ENCODE measurements around the gene ABHD1.

The ABHD1 gene

GRCh38 chr2:27177441-27178351 is 54.1 kb downstream of the ABHD1 start:
- Mint-ChIP-seq H3K9me3 (ENCODE audit: low read depth) (no peaks in the 10 kb centered on the region), H3K4me3 (no peak overlapping the region)

DNA sequence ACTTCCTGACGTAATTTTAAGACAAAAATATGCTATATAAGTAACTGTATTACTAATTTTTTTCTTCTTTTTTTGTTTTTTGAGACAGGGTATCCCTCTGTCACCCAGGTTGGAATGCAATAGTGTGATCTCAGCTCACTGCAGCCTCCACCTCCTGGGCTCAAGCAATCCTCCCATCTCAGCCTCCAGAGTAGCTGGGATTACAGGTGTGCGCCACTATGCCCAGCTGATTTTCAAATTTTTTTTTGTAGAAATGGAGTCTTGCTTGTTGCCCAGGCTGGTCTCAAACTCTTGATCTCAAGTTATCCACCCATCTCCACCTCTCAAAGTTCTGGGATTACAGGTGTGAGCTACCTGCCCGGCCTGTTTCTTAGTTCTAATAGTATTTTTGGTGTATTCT is 54.9 kb downstream of the ABHD1 start:
- H3K27me3 Mint-ChIP-seq = peaks cover 25% of the 10 kb centered on the region
- H3K4me3 Mint-ChIP-seq = no peak overlapping the region
- H3K36me3 Mint-ChIP-seq = no peaks in the 10 kb centered on the region
- no peaks in the 10 kb centered on the region for H3K4me1 Mint-ChIP-seq (ENCODE audit: low read depth)
- H3K27ac Mint-ChIP-seq = no peak overlapping the region
- no peaks in the 10 kb centered on the region for H3K9me3 Mint-ChIP-seq (ENCODE audit: low read depth)

More at GRCh38 chr2:27177441-27178351, 54.1 kb downstream of the ABHD1 start:
- peaks cover 25% of the 10 kb centered on the region for H3K27me3 Mint-ChIP-seq
- no peaks in the 10 kb centered on the region for H3K36me3 Mint-ChIP-seq
- H3K4me1 Mint-ChIP-seq (ENCODE audit: low read depth) = no peaks in the 10 kb centered on the region
- no peak overlapping the region for H3K27ac Mint-ChIP-seq

GRCh38 chr2:27179344-27180000 is 55.9 kb downstream of the ABHD1 start:
- peaks cover 25% of the 10 kb centered on the region for H3K27me3 Mint-ChIP-seq
- H3K4me3 Mint-ChIP-seq = no peak overlapping the region
- no peaks in the 10 kb centered on the region for H3K4me1 Mint-ChIP-seq (ENCODE audit: low read depth)
- no peaks in the 10 kb centered on the region for H3K9me3 Mint-ChIP-seq (ENCODE audit: low read depth)
- H3K27ac Mint-ChIP-seq = no peak overlapping the region
- H3K36me3 Mint-ChIP-seq = no peaks in the 10 kb centered on the region

Data from activated naive CD8-positive, alpha-beta T cell (primary cell).